HEK293 (cell line): ENCODE measurements around the gene ATOH8.

Experiments used
- MZF1 ChIP-seq: fragments of 450-650 bp; formaldehyde crosslinking; IDR thresholded peaks from 2 replicates; pipeline ENCODE4 v1.5.1; 2017; ENCODE audit warnings: missing biosample characterization, missing genetic modification characterization, borderline replicate concordance
- REST ChIP-seq: fragments of 450-650 bp; formaldehyde crosslinking; IDR thresholded peaks from 2 replicates; pipeline ENCODE4 v1.5.1; 2016; ENCODE audit warnings: missing biosample characterization, missing genetic modification characterization
- ZNF18 ChIP-seq: fragments of 450-650 bp; formaldehyde crosslinking; IDR thresholded peaks from 2 replicates; pipeline ENCODE4 v1.5.1; 2016; ENCODE audit warnings: missing biosample characterization, missing genetic modification characterization
- ZNF274 ChIP-seq, 2 experiments: fragments of 200-500 bp in 1 of 2; fragments of 450-650 bp in 1 of 2; sonication (Bioruptor generic) in 1 of 2; formaldehyde crosslinking in 1 of 2; IDR thresholded peaks; 2 replicates each; pipeline versions ENCODE4 v1.5.1 to v1.6.1; 2014 to 2016; ENCODE audit warnings: borderline replicate concordance in 1 of 2, inconsistent platforms in 1 of 2, low read length in 1 of 2, missing biosample characterization in 1 of 2, missing genetic modification characterization in 1 of 2
- ZNF311 ChIP-seq: fragments of 450-650 bp; formaldehyde crosslinking; IDR thresholded peaks from 2 replicates; pipeline ENCODE4 v1.5.1; 2017; ENCODE audit warnings: missing biosample characterization, missing genetic modification characterization, borderline replicate concordance
- ZNF404 ChIP-seq: fragments of 450-650 bp; formaldehyde crosslinking; IDR thresholded peaks from 2 replicates; pipeline ENCODE4 v1.5.1; 2017; ENCODE audit warnings: missing biosample characterization, missing genetic modification characterization
- ZNF473 ChIP-seq: fragments of 450-650 bp; formaldehyde crosslinking; IDR thresholded peaks from 2 replicates; pipeline ENCODE4 v1.5.1; 2017; ENCODE audit warnings: missing biosample characterization, missing genetic modification characterization
- ZNF629 ChIP-seq: fragments of 450-650 bp; formaldehyde crosslinking; IDR thresholded peaks from 2 replicates; pipeline ENCODE4 v1.5.1; 2017; ENCODE audit warnings: missing biosample characterization, missing genetic modification characterization
- TF ChIP-seq, protein P1 (sequence below): fragments of 450-650 bp; formaldehyde crosslinking; IDR thresholded peaks from 2 replicates; pipeline ENCODE4 v1.5.1; 2016; ENCODE audit warnings: missing biosample characterization, missing genetic modification characterization

- no peak for TF ChIP-seq ZNF629 (tag by site-specific recombination)
- TF ChIP-seq ZNF274 (IDR thresholded peaks at IDR 0.05; ENCODE audit: low read length), result no peak
- no peak for TF ChIP-seq ZNF274 (tag by site-specific recombination; IDR thresholded peaks at IDR 0.05; ENCODE audit: borderline replicate concordance)
- no peak for TF ChIP-seq ZNF311 (tag by site-specific recombination)
- no peak for TF ChIP-seq ZNF404 (tag by site-specific recombination)
- no peak for TF ChIP-seq ZNF18 (tag by site-specific recombination)
- TF ChIP-seq, protein P1, sequence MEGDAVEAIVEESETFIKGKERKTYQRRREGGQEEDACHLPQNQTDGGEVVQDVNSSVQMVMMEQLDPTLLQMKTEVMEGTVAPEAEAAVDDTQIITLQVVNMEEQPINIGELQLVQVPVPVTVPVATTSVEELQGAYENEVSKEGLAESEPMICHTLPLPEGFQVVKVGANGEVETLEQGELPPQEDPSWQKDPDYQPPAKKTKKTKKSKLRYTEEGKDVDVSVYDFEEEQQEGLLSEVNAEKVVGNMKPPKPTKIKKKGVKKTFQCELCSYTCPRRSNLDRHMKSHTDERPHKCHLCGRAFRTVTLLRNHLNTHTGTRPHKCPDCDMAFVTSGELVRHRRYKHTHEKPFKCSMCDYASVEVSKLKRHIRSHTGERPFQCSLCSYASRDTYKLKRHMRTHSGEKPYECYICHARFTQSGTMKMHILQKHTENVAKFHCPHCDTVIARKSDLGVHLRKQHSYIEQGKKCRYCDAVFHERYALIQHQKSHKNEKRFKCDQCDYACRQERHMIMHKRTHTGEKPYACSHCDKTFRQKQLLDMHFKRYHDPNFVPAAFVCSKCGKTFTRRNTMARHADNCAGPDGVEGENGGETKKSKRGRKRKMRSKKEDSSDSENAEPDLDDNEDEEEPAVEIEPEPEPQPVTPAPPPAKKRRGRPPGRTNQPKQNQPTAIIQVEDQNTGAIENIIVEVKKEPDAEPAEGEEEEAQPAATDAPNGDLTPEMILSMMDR, result no peak
- no peak for TF ChIP-seq MZF1 (tag by site-specific recombination)
- TF ChIP-seq ZNF473 (tag by site-specific recombination), result no peak
- TF ChIP-seq REST (tag by site-specific recombination), result no peak
Observed at GRCh38 chr2:85732467-85733120, 21.2 kb upstream of the ATOH8 start.
